Smooth muscle cell of the brain vasculature (primary cell): Measurements from ENCODE around the gene GNPTAB.
"Not testable (repeated sequence)": the region's sequence is repeated elsewhere in the genome, so short reads cannot be mapped to it uniquely, and the experiment has no call there.

ENCODE experiments used
- DNase-seq: peaks from one replicate; pipeline ENCODE4 v3.0.0-alpha.2; 2012; ENCODE audit warnings: low read depth, low spot score

GNPTAB gene

DNA sequence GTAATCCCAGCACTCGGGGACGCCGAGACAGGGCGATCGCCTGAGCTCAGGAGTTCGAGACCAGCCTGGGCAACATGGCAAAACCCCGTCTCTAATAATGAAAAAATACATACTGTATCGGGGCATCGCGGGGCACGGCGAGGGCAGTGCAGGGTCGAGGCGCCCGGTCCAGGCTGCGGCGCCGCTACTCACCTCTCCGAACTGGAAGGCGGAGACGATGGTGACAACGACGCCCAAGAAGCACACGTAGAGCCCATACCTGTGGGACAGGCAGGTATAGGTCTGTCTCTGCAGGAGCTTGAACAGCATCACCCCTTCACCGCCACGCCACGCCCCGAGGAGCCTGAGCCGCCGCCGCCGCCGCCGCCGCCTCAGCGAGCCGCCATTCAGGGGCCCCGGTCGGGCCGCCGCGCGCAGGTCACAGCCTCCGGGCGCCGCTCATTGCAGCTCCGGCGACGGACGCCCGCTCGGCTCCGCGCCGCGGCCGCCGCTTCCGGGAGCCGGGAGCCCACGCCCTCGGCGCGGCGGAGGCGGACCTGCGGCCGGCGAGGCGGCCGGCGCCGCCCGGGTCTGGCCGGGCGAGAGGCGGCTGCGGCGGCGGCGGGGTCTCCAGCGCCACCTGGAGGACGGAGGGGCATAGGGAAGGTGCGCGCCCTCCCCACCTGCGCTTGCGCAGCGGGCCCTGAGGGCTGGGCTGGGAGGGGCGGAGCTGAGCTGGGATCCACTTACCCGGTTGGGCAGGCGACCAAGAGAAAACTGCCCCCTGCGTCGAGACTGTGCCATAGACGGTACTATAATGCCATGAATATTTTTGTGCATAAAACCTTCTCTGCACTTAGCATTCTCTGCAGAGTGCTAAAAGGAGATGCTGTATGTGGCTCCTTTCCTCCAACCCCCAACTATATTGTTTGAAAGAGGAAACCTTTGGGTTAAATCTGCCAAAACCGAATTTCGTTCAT lies at the start of gene GNPTAB:
TSS of gene GNPTAB (minus strand) at position 593 of the 959 bp plus-strand sequence. CDS start at position 309, 284 bp downstream.
- peak; percentile 85 for DNase-seq

DNA sequence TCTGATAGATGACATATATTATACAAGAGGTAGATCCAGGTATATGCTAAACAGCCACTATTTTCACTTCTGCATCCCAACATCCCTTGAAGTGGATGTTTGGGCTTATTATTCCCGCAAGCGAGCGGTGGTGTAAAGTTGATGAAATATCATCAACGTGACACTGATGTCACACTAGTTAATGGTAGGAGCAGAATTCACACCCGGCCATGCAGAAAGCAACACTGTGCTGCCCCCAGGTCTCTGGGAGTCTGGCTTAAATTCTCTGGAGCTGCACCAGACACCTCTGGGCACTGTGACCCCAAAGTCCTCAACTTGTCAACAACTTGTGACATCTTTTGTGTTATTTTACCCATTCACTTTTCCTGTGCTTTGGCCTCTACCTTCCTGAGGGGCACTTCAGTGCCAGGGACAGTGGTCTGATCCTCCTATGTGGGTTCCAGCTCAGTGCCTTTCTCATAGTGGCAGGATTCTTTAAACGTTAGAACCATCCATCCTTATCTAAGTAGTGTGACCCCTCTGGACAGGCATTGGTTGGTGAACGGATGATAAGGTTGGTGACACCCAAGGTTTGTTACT lies 47.6 kb upstream of the GNPTAB start:
- no peak for DNase-seq

DNA sequence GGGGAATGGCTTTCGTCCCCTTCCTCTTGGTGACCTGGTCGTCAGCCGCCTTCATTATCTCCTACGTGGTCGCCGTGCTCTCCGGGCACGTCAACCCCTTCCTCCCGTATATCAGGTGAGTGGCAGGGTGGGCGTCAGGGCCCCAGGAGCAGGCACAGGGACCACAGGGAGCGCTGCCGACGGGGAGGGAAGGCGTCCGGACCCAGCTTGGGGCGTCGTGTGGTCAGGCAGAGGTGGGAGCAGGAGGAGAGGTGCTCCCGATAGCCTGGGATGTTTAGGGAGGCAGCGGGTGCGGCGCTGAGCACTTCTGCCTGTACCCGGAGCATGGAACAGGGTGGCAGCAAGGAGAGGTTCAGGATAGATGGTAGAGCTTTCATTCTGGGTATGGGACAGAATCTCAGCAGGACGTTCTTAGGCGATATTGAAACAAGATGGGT lies 47.1 kb upstream of the GNPTAB start:
- no peak for DNase-seq

DNA sequence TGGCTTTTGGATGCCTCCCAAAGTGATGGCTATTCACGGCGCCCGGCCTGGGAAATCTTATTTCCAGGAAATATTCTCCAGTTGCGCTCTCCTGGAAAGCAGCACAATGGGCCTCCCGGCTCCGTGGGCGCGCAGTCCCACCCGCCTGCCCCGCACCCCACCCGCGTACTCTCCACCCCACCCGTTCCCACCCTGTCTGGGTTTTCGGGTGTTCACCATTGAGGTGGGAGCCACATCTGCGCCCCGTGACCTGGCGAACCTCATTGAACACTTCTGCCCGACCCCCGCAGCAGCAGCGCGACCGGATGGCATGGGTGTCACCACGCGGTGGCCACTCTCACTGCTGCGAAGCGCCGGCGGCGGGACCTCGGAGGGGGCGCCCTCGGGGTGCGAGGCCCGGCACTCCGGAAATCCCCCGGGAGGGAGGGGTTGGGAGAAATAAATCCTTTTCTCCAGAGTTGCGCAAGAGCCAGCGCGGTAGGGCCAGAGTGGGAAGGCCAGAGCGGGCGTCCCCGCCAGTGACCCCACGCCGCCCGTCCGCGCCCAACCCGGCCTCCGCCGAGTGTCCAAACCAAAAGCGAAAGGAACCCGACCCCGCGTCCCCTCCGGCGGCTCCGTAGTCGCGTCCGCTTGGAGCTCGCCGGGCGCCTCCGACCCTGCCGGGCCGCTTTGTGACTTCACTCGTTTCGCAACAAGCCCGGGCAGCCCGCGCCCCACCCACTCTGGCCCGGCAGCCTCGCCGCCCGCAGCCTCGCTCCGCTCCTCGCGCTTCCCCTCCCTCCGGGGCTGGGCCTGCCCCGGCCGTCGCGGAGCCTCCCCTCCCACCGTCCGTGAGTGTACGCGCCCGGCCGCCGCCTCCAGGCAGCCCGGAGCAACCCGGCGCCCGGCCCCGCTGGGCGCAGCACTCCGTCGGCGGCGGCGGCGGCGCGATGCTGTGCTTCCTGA lies 46.4 kb upstream of the GNPTAB start, which contains the start of gene DRAM1:
TSS of gene DRAM1 (plus strand) at position 720 of the 945 bp plus-strand sequence. CDS start at position 930, 210 bp downstream.
- peak; percentile 65 for DNase-seq

DNA sequence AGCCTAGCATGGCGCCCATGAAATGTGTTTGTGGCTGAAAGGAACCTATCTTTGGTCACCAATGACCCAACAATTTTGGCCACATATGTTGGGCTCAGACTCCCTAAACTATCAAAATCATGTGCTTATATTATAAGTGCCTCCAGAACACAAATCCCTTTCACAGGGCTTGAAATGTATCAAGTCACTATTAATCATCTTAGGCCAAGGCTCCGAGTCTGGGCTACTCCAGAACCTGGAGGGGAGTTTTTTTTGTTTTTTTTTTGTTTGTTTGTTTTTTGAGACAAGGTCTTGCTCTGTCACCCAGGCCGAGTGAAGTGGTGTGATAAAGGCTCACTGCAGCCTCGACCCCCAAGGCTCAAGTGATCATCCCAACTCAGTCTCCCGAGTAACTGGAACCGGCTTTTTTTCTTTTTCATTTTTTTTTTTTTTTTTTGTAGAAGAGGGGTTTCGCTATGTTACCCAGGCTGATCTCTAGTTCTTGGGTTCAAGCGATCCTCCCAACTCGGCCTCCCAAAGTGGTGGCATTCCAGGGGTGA lies 45.6 kb upstream of the GNPTAB start:
- DNase-seq = no peak

DNA sequence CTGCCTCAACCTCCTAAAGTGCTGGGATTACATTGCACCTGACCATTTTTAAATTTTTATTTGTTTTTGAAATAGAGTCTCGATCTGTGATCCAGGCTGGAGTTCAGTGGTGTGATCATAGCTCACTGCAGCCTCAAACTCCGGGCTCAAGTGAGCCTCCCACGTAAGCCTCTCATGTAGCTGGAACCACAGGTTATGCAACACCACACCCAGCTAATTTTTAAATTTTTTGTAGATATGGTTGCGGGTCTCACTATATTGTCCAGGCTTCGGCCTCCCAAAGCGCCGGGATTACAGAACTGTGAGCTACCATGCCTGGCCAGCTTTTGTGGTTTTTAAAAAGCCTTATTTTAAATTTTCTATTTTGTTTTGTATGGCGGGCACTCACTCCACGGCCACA lies 44.4 kb upstream of the GNPTAB start:
- DNase-seq = no peak

DNA sequence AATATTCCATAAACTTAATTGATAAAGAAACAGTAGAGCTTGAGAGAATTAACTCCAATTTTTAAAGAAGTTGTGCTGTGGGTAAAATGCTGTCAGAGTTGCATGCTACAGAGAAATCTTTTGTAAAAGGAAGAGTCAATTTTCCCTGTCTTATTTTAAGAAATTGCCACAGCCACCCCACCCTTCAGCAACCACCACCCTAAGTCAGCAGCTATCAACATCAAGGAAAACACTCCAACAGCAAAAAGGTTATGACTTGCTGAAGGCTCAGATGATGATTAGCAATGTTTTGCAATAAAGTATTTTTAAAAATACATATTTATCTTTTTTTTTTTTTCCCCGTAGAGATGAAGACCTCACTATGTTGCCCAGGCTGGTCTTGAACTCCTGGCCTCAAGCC lies 40.2 kb upstream of the GNPTAB start:
- no peak for DNase-seq

DNA sequence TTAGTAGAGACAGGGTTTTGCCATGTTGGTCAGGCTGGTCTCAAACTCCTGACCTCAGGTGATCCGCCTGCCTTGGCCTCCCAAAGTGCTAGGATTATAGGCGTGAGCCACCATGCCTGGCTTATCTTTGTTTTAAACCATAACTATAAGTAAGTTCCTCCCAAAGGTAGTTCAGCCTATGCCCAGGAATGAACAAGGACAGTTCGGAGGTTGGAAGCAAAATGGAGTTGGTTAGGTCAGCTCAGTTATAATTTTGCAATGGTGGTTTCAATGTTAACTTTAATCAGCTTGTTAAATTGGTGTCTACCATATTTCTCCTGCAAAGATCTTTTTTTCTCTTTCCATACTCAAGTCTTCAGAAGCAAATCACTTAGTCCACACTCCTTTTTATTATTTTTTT lies 36.9 kb upstream of the GNPTAB start:
- not testable (repeated sequence) for DNase-seq

DNA sequence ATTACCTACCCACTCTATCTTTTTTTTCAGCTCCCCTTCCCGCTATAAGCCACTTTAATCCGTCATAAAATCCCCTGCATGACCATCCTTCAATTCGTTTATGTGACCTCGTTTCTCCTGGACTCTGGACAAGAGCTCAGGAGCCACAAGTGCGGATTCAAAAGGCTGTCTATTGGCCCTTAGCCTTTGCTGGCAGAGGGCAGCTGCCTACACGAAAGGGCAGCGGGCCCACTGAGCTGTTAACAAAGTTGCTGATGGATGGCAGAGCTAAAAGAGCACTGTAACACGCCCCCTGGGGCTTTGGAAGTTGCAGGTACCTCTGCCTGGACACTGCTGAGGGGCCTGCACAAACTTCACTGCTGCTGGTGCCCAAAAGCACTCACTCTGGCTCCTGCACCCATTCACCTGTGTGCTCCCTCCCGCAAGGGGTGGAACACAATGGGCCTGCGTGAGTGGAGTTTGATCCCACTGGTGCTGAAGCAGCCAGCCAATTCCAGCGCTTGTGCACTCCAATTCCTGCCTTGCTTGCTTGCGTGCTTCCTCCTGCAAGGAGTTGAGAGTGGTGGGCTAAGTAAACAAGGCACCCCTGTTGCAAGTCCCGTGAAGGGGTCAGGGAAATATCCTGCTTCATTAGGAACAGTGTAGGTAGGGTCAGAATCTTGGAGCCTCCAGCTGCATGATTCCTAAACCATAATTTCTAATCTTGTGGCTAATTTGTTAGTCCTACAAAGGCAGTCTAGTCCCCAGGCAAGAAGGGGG lies 36.0 kb upstream of the GNPTAB start:
- no peak for DNase-seq

DNA sequence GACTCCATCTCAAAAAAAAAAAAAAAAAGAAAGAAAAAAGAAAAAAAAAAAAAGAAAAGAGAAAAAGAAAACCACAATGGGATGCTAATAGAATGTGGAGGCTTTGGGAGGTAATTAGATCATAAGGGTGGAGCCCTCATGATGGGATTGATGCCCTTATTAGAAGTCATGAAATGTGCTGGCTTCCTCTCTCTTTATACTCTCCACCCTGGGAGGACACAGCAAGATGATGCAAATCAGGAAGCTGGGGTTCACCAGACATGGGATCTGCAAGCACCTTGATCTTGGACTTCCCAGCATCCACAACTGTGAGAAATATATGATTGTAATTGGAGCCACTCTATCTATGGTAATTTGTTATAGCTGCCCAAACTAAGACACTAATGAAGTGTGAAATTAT lies 33.2 kb upstream of the GNPTAB start:
- DNase-seq = no peak

DNA sequence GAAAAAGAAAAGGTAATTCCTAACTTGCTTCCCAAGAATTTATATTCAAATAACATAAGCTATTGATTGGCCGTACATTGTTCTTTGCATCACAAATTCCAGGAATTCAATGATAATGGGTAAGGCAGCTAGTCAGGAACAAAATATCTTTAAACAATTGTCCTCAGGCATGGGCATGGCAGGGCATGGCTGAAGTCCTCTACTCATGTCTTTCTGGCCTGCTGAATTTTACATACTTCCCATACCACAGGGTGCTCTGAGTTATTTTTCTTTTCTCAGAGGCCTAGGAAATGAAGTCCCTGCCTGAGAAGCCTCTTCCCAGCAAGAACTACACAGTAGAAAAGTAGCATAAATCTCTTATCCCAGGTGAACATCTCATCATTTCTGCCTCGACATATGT lies 31.5 kb upstream of the GNPTAB start:
- DNase-seq = no peak

DNA sequence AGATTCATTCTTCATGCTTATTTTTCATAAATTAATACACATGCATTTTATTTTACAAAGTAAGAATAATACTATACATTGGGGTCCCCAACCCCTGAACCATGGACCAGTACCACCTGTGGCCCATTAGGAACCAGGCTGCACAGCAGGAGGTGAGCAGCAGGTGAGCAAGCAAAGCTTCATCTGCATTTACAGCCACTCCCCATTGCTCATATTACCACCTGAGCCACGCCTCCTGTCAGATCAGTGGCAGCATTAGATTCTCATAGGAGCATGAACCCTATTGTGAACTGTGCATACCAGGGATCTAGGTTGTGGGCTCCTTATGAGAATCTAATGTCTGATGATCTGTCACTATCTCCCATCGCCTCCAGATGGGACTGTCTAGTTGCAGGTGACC lies 30.9 kb upstream of the GNPTAB start:
- DNase-seq = not testable (repeated sequence)

DNA sequence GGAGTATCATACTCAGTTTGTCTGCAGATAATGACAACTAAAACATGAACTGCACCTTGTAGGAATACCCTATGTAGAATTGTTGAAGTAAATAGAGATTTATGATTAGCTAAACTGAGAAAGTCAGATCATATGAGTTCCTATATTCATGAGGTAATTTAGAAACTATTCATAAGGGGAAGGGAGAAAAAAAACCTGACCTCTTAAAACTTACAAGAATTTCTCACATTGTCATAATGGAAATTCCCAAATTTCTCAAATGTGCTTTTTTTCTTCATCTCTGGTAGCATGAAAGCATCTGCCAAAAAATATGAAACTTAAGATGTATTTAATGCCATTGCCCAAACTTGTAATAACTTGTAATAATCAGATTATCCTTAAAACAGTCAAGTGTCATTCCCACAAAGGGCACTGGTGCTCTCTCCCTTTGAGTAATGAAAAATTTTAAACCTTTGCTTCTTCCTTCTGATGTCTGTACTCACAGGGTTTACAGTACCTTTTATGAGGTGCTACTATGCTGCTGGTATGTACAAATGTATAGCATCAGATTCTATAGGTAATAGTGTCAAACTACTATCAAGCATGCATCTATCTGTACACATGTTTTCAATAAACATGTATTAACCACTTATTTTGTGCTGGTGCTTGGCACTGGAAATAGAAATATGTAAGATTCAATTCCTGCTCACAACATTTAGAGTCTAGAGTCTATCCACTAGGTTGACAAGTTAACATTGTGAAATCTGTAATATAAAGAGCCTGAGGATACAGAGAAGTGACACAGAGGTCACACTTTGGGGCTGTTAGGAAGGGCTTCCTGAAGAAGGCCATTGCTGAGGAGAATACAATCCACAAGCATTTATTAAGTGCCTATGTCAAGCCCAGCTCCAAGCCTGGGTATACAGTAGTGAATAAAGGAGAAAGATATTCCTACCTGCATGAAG lies 29.2 kb upstream of the GNPTAB start:
- DNase-seq = no peak

DNA sequence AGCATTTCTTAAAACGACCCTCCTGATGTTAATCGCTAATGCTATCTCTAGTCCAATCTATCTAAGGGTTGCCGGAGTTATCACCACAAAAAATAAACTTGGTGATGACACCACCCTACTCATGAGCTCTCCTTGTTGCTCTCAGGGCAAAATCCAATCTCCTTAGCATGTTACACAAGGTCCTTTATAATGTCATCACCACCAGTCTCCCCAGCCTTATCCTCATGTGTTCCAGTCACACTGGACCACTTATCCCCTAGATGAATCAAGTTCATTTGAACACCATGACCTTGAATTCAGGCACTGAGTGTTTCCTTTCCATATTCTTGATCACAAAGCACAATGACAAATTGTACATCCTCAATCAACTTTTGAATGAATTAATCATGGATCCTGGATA lies 27.6 kb upstream of the GNPTAB start:
- DNase-seq = no peak

DNA sequence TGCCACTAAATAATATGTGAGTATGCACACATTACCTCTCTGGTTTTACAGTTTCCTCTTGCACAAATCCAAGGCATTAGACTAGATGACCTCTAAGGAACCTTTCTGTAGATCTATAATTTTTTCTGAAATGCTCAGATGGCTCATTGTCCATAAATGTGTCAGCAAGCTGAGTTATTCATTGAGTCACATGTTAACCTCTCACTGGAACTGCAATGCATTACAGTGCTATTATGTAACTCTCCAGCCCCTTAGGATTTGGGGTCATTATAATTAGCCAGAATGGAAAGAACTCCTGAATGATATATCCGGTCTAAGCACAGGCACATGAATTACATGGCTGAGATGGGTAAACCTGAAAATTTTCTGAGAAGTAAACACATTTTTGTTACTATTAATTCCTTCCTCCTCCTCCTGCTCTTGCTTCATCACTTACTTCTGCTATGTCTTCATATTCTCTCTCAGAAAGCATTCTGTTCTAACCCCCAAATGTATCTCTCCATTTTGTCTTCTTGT lies 26.3 kb upstream of the GNPTAB start:
- no peak for DNase-seq

DNA sequence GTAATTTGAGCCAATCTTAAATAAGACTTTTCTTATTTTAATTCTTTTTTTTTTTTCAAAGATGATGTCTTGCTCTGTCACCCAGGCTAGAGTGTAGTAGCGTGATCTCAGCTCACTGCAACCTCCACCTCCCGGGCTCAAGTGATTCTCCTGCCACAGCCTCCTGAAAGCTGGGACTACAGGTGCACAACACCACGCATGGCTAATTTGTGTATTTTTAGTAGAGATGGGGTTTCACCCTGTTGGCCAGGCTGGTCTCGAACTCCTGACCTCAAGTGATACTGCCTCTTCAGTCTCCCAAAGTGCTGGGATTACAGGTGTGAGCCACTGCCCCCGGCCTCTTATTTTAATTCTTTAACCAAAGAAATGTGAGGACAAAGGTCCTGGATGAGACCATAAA lies 25.9 kb upstream of the GNPTAB start:
- not testable (repeated sequence) for DNase-seq

DNA sequence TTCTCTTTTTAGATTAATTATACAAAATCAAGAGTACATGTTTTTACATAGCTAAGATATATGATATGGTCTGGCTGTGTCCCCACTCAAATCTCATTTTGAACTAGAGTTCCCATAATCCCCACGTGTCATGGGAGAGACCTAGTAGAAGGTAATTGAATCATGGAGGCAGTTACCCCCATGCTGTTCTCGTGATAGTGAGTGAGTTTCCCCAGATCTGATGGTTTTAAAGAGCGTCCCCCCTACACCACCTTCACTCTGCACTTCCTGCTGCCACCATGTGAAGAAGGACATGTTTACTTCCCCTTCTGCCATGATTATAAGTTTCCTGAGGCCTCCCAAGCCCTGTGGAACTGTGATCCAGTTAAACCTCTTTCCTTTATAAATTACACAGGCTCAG lies 25.2 kb upstream of the GNPTAB start:
- DNase-seq = no peak

DNA sequence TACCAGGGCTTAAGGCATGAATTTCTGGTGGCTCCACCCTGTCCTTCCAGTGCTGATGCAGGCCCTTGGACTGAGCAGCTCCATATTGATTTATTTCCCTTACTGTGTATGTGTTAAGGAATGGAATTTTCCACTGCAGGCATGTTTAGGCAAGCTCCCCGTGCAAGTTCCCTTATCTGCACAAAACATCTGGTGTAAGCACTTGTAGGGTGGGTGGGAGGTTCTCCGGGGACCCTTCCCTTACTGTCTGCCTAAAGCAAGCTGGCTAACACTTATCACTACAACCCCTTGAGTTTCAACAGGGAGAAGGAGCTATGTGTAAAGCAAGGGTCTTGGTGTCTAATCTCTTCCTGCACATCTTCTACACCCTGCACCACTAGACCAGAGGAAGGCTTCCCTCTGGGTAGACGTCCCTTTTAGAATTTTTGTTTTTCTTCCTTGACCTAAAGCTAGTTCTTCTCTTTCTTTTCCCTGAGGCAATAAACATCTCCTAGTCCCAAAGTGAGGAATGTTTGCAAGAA lies 24.7 kb upstream of the GNPTAB start:
- no peak for DNase-seq

DNA sequence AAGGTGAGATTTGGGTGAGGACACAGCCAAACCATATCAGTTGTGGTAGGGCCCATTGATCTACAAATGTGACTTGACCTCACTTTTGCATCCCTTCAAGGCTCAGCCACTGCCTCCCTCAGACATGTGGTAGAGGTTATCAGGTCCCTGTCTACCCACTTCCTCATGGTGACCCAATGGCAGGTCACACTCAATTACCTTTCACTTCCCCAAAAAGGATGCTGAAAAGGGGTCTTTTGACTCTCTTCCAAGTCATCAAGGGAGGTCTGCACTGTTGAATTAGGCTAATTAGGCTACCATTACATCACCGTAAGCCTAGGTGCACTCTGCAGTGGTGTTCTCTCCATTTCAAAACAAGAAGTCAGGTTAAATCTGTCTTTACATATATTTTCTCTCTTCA lies 24.0 kb upstream of the GNPTAB start:
- no peak for DNase-seq
